ENCODE data around the gene DMBT1.

GRCh38 chr10:122514045-122514840 is 46.3 kb upstream of the DMBT1 start:
- TF ChIP-seq POLR2A (IDR thresholded peaks at IDR 0.05) (no peak), CTCF (IDR thresholded peaks at IDR 0.05) (no peak)
